ENCODE results near the gene IGFLR1.
"Not testable (repeated sequence)": the region's sequence is repeated elsewhere in the genome, so short reads cannot be mapped to it uniquely, and the experiment has no call there.

IGFLR1 gene

GRCh38 chr19:35691106-35691505, 51.1 kb downstream of the IGFLR1 start:
- H3K4me3 ChIP-seq, H3K27ac ChIP-seq: not testable (repeated sequence)

GRCh38 chr19:35689836-35690235, 52.4 kb downstream of the IGFLR1 start:
- Histone ChIP-seq H3K4me3 (no peak overlapping the region), H3K27ac (no peak overlapping the region)

Measured in skin epidermis (tissue), 12 donors.